Esophagus muscularis mucosa (tissue), 3 donors: ENCODE measurements around the gene GRAMD2A.

Source experiments
- CTCF ChIP-seq, 3 experiments: fragments of 200-600 bp in 2 of 3; fragments of 450-650 bp in 1 of 3; sonication (generic) in 2 of 3; IDR thresholded peaks; one replicate each; pipeline ENCODE4 v1.5.1; 2017 to 2019; ENCODE audit warnings: antibody characterized with exemption in 3 of 3, mild to moderate bottlenecking in 2 of 3, moderate library complexity in 1 of 3
- POLR2A ChIP-seq: fragments of 450-650 bp; IDR thresholded peaks from one replicate; pipeline ENCODE4 v1.6.1; 2017; ENCODE audit warnings: antibody characterized with exemption, moderate library complexity, mild to moderate bottlenecking, low read depth
- POLR2AphosphoS5 ChIP-seq, 2 donors: sonication (generic); formaldehyde crosslinking; IDR thresholded peaks; one replicate each; pipeline ENCODE4 v1.6.1; 2017; ENCODE audit warnings: antibody characterized with exemption in 2 of 2

- TF ChIP-seq CTCF (IDR thresholded peaks at IDR 0.05) (no peak), POLR2AphosphoS5 (IDR thresholded peaks at IDR 0.05) (no peak), POLR2A (no peak)
These were observed 27.5 kb downstream of the GRAMD2A start for GRCh38 chr15:72169921-72170611.
